Islet precursor cell (in vitro differentiated cells): ENCODE results near the gene S100A3.
"Not testable (repeated sequence)": the region's sequence is repeated elsewhere in the genome, so short reads cannot be mapped to it uniquely, and the experiment has no call there.

ENCODE experiments used
- DNase-seq: peaks from one replicate; pipeline ENCODE4 v3.0.0-alpha.2; 2018

S100A3 gene

GRCh38 chr1:153548722-153549688 lies at the start of gene S100A3:
Gene S100A3 (minus strand): TSS chr1:153549258. CDS start chr1:153548485, 773 bp downstream.
- DNase-seq: peak; percentile 94

DNA sequence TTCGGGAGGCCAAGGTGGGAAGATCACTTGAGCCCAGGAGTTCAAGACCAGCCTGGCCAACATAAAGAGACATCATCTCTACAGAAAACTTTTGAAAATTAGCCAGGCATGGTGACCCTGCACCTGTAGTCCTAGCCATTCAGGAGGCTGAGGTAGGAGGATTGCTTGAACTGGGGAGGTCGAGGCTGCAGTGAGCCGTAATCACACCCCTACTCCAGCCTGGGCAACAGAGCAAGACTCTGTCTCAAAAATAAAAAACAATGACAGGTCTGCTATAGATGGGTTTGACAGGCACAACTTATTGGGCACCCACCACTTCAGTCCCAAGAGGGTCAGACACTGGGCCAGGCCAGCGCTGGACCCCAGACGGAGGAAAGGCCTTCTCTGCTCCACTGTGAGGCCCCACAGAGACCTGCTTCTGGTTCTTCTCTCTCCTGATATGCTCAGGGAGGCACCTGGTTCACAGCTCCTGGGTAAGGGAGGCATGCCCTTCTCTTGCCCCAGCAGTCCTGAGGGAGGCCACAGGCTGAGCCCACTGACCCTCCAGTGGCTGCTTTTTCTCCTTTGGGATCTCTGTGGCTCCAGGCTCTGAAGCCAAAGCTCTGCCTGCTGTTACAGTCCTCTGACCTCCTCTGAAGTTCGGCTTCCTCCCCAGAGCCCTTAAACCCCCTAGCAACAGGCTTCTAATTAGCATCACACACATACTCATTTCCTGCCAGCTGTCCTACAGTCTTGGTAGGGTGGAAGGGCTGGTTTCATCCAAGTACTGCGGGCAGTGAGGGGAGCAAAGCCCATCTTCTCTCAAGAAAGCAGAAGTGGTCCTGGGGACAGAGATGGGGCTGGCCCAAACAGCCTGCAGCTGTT lies 49.5 kb upstream of the S100A3 start:
- peak; percentile 82 for DNase-seq

DNA sequence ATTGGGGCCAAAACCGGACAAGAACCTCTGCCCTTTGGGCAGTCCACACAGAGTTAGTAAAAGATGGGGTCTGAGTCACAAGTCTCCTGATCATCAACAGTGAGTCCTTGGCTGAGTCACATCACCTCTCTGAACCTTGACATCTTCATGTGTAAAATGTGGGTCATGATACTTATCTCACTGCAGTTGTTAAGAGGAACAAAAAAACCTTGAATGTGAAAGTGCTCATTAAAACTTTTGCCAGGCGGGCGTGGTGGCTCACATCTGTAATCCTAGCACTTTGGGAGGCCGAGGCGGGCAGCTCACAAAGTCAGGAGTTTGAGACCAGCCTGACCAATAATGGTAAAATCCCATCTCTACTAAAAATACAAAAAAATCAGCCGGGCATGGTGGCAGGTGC lies 48.1 kb upstream of the S100A3 start:
- DNase-seq: peak; percentile 47

GRCh38 chr1:153592748-153593147 lies 43.7 kb upstream of the S100A3 start:
- no peak for DNase-seq

GRCh38 chr1:153588482-153588881 lies 39.4 kb upstream of the S100A3 start:
- DNase-seq: no peak

- DNase-seq: not testable (repeated sequence)
Measured at GRCh38 chr1:153588033-153588432, 39.0 kb upstream of the S100A3 start.

DNA sequence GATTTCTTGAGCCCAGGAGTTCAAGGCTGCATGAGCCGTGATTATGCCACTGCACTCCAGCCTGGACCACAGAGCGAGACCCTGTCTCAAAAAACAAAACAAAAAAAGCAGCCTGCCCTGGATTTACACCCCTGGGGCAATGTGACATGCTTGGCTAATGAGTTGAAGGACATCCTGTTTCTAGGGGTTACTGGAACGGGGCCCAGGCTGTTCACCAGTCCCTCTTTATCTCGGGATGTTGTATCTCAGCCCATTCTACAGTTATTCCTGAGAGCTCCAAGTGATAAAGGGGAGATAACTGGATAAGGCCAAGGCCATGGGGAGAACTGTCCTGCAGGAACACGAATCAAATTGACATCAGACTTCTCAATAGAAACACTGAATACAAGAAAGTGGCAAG lies 38.3 kb upstream of the S100A3 start:
- DNase-seq: peak; percentile 64

DNA sequence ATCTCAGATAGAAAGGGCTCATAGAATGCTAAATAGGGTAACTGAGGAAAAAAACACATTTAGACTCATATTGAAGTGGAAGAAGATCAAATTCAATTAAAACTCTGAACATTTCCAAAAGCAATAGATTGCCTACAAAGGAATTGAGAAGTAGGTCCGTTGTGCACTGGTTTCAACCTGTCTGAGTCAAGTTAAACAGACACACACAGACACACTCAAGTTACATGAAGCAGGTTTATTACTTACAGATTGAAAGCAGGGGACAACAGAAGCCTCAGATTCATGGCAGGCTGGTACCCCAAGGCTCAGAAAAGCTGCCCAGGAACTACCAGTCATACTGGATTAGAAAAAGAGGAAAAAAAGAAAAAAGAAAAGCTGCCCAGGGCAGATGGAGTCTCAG lies 37.3 kb upstream of the S100A3 start:
- DNase-seq: no peak

GRCh38 chr1:153585006-153585405 lies 35.9 kb upstream of the S100A3 start:
- DNase-seq: no peak

DNA sequence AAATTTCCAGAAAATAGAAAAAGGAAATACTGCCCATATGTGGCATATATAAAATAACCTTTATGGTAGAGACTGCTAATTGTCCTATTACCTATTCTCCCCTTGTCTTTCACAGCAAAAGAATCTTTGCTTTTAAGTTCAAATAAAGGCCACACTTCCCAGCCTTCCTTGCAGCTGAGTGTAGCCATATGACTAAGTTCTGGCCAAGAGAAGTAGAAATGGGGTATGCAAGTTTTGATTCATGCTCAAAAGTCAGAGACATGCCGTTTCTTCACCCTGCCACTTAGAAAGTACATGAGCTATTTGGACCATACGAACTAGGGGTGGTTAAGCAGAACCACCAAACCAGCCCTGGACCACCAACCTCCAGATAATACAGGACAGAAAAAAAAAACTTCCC lies 34.9 kb upstream of the S100A3 start:
- DNase-seq: no peak

DNA sequence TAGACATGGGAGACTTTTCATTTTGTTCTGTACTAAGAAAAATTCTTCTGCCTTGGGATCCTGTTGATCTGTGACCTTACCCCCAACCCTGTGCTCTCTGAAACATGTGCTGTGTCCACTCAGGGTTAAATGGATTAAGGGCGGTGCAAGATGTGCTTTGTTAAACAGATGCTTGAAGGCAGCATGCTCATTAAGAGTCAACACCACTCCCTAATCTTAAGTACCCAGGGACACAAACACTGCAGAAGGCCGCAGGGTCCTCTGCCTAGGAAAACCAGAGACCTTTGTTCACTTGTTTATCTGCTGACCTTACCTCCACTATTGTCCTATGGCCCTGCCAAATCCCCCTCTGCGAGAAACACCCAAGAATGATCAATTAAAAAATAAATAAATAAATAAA lies 34.5 kb upstream of the S100A3 start:
- not testable (repeated sequence) for DNase-seq

GRCh38 chr1:153582836-153583235 lies 33.8 kb upstream of the S100A3 start:
- DNase-seq: not testable (repeated sequence)

GRCh38 chr1:153578936-153579335 lies 29.9 kb upstream of the S100A3 start:
- peak; percentile 66 for DNase-seq

GRCh38 chr1:153578490-153578889 lies 29.4 kb upstream of the S100A3 start:
- DNase-seq: no peak

GRCh38 chr1:153577624-153578051 lies 28.6 kb upstream of the S100A3 start:
- no peak for DNase-seq

- DNase-seq: no peak
Measured at GRCh38 chr1:153577138-153577537, 28.1 kb upstream of the S100A3 start.

GRCh38 chr1:153575497-153575896 lies 26.4 kb upstream of the S100A3 start:
- DNase-seq: not testable (repeated sequence)

GRCh38 chr1:153575081-153575491 lies 26.0 kb upstream of the S100A3 start:
- not testable (repeated sequence) for DNase-seq

- DNase-seq: no peak
Measured at GRCh38 chr1:153573351-153573750, 24.3 kb upstream of the S100A3 start.

GRCh38 chr1:153572569-153573015 lies 23.5 kb upstream of the S100A3 start:
- DNase-seq: peak; percentile 85

GRCh38 chr1:153571706-153572105 lies 22.6 kb upstream of the S100A3 start:
- no peak for DNase-seq

- no peak for DNase-seq
Measured at GRCh38 chr1:153570874-153571273, 21.8 kb upstream of the S100A3 start.

DNA sequence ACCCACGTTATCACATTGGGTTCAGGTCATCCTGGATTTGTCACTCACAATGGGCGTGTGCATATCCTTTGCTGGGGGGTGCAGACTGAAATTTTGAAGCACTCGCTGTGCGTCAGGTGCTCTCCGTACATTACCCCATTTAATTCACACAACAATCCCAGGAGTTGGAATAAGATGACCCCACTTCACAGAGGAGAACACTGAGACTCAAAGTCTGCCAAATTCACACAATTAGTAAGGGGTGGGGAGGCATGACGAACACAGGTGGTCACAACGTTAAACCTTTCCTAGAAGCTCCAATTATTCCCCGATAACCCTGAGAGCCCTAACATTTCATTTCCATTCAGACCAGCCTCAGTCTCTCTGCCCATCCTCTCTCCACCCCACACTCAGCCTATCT lies 20.4 kb upstream of the S100A3 start:
- no peak for DNase-seq
